Measurements from ENCODE around the gene WBP11. TPM values are rescaled to one million over a fixed set of nuclear protein-coding genes. Genes with fewer than 3 reads are reported as not detected.
"Not testable (repeated sequence)": the region's sequence is repeated elsewhere in the genome, so short reads cannot be mapped to it uniquely, and the experiment has no call there.

WBP11 gene
- total RNA-seq, 1 donor from 2014 or later, result 17.3 TPM

- no peak for DNase-seq (ENCODE audit: low read depth, low spot score)
Observed at GRCh38 chr12:14773685-14774073, 29.6 kb downstream of the WBP11 start.

GRCh38 chr12:14772946-14773345 lies 30.3 kb downstream of the WBP11 start:
- no peak for DNase-seq (ENCODE audit: low read depth, low spot score)

GRCh38 chr12:14771651-14772137 lies 31.6 kb downstream of the WBP11 start:
- no peak for DNase-seq (ENCODE audit: low read depth, low spot score)

DNA sequence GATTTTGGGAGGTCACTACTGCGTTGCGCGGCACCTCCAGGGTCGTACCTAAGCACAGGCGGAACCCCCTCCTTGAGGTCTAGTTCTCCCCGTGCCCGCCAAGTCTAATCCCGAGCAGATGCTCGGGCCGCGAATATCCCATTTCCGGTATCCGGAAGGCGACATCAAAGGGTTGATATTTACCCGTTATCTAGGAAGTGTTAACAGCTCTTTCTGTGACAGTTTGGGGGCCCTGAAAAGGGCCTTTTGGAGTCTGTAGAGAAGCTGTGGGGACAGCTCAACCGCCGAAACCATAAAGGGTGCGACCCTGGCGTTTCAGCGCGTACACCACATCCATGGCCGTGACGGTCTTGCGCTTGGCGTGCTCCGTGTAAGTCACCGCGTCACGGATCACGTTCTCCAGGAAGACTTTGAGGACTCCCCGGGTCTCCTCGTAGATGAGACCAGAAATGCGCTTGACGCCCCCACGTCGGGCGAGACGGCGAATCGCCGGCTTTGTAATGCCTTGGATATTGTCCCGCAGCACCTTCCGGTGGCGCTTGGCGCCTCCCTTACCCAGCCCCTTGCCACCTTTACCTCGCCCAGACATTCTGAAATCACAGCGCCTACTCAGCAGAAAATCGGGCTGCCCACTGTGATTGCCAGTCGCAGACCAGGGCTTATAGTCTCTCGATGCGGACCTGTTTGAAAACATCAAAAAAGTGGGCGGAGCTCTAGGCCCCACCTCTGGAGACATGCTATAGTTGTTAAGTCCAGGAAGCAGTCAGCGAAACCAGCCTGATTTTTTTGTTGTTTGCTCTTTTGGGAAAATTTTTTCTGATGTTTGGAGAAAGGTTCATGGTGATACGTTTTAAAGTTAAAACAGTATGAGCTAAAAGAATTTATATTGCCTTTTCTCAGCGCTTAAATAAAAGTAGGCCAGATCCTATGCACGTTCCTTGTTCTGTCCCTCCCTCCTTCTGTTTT lies 32.5 kb downstream of the WBP11 start:
- DNase-seq (ENCODE audit: low read depth, low spot score), result peak; percentile 79

- DNase-seq (ENCODE audit: low read depth, low spot score), result no peak
Observed at GRCh38 chr12:14769969-14770495, 33.2 kb downstream of the WBP11 start.

DNA sequence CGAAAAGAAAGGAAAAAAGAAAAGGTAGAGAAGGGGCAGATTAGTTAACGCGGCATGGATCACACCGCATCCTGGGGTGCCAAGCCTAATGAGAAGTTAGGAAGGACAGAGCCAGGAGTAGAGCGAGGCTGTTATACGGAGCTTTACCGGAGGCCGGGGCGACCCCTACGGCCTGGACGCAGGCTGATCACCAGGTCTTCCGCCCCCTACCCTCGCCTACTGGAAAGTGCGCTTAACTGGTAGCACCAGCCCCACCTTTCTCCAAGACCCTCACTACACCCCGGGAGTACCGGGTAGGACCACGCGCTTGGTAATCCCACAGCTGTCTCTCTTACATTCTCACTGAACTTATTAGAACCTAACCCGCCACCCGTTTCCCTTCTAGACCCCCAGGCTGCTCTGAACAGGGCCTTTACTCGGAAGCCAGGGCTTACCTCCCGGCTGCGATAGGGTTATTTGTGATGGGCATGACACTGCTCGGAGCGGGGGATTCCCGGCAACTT lies 33.8 kb downstream of the WBP11 start:
- DNase-seq (ENCODE audit: low read depth, low spot score), result no peak

GRCh38 chr12:14768823-14769405 lies 34.4 kb downstream of the WBP11 start:
- DNase-seq (ENCODE audit: low read depth, low spot score), result no peak

- no peak for DNase-seq (ENCODE audit: low read depth, low spot score)
Observed at GRCh38 chr12:14767617-14768016, 35.7 kb downstream of the WBP11 start.

DNA sequence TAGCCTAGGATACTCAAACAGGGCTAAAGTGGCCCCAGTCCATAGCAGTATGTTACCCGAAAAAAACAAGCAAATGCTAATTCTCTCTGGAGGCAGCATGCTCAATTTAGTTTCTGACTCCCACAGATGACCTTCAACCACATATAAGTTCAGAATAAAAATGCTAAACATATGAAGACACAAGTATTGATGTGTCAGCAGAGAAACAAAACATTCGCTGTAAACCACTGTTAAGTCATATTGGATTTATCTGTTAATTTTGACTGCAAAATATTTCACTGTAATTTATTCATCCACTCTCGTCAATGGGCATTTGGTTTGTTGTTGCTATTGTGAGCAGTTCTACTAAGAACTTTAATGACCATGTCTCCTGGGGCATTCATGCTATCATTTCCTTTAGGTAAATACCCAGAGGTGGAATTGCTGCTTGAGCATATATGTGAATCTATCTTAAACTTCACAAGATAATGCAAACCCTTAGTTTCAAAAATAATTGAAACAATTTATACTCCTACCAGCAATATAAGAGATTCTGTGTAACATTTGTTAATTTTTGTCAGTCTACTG lies 36.5 kb downstream of the WBP11 start:
- DNase-seq (ENCODE audit: low read depth, low spot score), result no peak

DNA sequence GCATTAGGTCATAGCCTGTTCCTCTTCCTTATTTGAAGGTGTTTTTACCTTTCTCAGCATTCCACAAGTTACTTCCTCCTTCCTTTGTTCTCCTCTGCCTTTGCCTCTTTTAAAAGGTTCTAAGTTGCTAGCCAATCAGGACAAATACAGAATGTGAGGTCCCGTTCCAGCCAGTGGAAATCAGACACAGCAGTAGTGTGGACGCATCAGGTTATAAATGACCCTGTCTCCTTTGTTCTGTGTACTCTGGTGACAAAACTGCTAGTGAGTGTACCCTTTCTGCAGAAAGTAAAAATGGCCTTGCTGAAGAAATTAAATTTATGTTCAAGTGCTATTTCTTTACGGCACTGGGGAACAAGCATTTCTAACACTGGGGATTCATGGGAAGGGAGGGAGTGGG lies 37.3 kb downstream of the WBP11 start:
- DNase-seq (ENCODE audit: low read depth, low spot score), result not testable (repeated sequence)

DNA sequence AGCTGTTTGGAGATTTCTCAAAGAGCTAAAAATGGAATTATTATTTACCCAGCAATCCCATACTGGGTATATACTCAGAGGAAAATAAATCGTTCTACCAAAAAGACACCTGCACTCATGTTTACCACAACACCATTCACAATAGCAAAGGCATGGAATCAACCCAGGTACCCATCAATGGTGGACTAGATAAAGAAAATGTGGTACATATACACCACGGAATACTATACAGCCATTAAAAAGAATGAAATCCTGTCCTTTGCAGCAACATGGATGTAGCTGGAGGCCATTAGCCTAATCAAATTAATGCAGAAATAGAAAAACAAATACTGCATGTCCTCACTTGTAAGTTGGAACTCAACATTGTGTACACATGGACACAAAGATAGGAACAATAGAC lies 37.9 kb downstream of the WBP11 start:
- DNase-seq (ENCODE audit: low read depth, low spot score), result no peak

DNA sequence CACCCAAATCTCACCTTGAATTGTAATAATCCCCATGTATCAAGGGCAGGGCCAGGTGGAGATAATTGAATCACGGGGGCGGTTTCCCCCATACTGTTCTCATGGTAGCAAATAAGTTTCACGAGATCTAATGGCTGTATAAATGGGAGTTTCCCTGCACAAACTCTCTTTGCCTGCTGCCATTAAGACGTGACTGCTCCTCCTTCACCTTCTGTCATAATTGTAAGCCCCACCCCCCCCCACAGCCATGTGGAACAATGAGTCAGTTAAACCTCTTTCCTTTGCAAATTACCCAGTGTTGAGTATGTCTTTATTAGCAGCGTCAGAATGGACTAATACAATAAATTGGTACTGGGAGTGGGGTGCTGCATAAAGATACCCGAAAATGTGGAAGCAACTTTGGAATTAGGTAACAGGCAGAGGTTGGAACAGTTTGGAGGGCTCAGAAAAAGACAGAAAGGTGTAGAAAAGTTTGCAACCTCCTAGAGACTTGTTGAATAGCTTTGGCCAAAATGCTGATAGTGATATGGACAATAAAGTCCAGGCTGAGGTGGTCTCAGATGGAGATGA lies 43.5 kb downstream of the WBP11 start:
- DNase-seq (ENCODE audit: low read depth, low spot score), result not testable (repeated sequence)

DNA sequence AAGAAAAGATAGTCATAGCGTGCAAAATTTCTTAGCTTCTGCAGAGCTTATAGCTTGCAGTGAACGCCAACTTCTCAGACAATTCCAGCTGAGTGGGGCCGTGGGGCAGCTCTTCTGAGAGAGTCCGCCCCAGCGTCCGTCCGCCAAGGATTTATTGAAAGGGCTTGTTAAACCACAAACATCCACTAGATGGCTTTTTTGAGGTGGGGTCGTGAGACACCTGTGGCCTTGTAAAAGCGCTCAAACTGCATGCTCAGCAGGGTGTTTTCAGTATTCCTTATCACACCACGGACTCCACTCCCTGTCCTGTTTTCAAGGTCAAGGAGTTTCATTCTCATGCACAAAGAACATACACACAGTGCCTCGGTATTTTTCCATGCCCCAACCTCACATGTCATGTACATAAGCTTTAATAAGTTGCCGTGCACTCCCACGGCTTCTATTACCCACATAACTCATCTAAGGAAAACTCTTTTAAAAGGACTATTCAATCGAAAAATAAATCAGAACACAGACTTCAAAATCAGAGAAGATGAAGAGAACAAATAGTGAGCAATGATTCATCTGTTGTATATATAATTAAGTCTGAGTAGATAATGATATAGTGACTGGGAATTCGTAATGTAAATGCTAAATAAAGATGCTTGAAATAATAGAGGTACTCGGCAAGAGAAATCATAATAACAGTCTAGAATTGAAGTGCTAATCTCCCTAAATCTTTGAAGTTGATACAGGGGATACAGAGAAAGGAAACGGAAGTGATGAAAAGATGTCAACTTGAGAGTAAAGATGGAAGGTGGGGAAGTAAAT lies 46.7 kb downstream of the WBP11 start:
- no peak for DNase-seq (ENCODE audit: low read depth, low spot score)

- DNase-seq (ENCODE audit: low read depth, low spot score), result no peak
Observed at GRCh38 chr12:14751986-14752385, 51.3 kb downstream of the WBP11 start.

GRCh38 chr12:14743061-14743460 lies 60.2 kb downstream of the WBP11 start:
- no peak for DNase-seq (ENCODE audit: low read depth, low spot score)

- DNase-seq (ENCODE audit: low read depth, low spot score), result no peak
Observed at GRCh38 chr12:14741942-14742341, 61.3 kb downstream of the WBP11 start.

DNA sequence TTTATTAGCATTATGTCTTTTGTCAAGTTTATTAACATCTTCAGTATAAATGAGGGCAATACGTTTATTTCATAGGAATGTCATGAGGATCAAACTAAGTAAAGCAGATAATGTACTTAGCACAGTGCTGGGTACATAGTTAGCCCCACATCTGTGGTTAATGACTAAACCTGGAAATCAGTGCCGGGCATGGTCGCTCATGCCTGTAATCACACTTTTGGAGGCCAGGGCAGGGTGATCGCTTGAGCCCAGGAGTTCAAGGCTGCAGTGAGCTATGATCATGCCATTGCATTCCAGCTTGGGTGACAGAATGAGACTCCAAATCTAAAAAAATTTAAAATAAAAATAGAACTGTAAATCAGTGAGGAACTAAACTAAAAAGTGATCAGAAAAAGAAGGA lies 62.1 kb downstream of the WBP11 start:
- DNase-seq (ENCODE audit: low read depth, low spot score), result no peak

GRCh38 chr12:14736441-14736840 lies 66.8 kb downstream of the WBP11 start:
- DNase-seq (ENCODE audit: low read depth, low spot score), result not testable (repeated sequence)

All from pulmonary artery endothelial cell (primary cell).